Omental fat pad (tissue), 4 donors: ENCODE results near the gene KCNQ5. TPM values are rescaled to one million over a fixed set of nuclear protein-coding genes. Genes with fewer than 3 reads are reported as not detected.

Experiments used
- ATAC-seq: fragments of 150-250 bp; one replicate; pipeline ENCODE4 v1.9.1; 2016; ENCODE audit warnings: mild to moderate bottlenecking, moderate library complexity; ENCODE audit not compliant: low FRiP score
- DNase-seq: peaks from one replicate; pipeline ENCODE4 v3.0.0-alpha.2; 2019; ENCODE audit warnings: low spot score
- CTCF ChIP-seq, 3 donors: fragments of 450-650 bp; IDR thresholded peaks; one replicate each; pipeline ENCODE4 v1.5.1; 2016 to 2017; ENCODE audit warnings: antibody characterized with exemption in 3 of 3, mild to moderate bottlenecking in 3 of 3, moderate library complexity in 2 of 3
- small RNA-seq: library from RNA; depleted of rRNA; stranded (forward); fragments of <200 nt; gene quantifications from one replicate; pipeline ENCODE3, GENCODE V24; 2016
- total RNA-seq, 4 donors: library from RNA; depleted of rRNA; stranded (reverse); fragments of >200 nt; gene quantifications; one replicate each; pipeline ENCODE4 v1.1.0, GENCODE V29; 2016

KCNQ5 gene
- total RNA-seq, 4 donors from 2014 or later, result 0.16 to 0.24 TPM; not detected in 2

- DNase-seq (no peak), ATAC-seq (peak; percentile 74)
Measured at GRCh38 chr6:73236144-73236750, 614.4 kb downstream of the KCNQ5 start.

DNA sequence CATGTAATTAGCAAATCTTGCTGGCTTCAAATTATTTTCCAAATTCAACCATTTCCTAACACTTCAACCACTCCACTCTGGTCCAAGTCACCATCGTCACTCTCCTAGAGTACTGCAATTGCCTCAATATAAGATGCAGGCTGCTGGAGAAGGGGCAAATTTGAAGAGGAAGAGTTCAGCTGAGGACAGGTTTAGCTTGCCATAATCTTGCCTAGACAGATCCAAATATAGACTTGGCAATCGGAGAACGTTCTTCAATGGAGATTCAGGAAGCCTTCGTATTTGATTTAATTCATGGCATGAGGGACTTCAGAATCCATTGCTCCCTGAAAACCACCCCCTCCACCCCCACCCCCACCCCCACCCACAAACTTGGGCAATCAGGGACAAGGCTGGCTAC, 618.9 kb downstream of the KCNQ5 start:
- TF ChIP-seq CTCF (IDR thresholded peaks at IDR 0.05), result no peak
- ATAC-seq, result no peak
- no peak for DNase-seq

More at GRCh38 chr6:73236144-73236750, 614.4 kb downstream of the KCNQ5 start:
- no peak for TF ChIP-seq CTCF (IDR thresholded peaks at IDR 0.05)

DNA sequence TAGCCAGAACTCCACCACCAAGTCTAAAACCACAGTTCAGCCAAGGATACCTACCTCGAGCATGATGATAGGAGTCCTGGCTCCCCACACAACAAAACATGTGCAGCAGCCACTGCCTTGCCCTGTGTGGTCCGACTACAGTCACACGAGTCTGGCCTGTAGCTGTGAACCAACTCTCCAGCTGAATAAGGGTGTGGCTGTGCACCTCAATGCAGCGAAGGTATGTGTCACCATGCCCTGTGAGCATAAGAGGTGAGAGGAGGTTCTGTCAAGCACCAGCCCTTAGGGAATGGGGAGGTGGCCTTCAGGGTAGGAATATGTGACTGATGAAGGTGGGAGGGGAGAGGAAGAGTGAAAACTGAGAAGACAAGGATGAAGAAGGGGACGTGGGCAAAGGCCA, 620.1 kb downstream of the KCNQ5 start:
- DNase-seq (no peak), ATAC-seq (no peak)
- TF ChIP-seq CTCF (IDR thresholded peaks at IDR 0.05), result no peak

Small RNA genes within 50 kb of the gene (small RNA-seq; reads per million reads assigned to genes)
- gene MIR4282, result not detected
